OCI-LY1 (cell line): ENCODE measurements around the gene SLC10A1.

Experiments used
- H2AFZ ChIP-seq: fragments of 200-600 bp; sonication (generic), shearing (Covaris generic); 2 replicates; pipeline ENCODE4 v1.6.0; 2014; ENCODE audit warnings: antibody characterized with exemption, mild to moderate bottlenecking, low read length
- H3F3A ChIP-seq: fragments of 200-600 bp; sonication (generic), shearing (Covaris generic); 2 replicates; pipeline ENCODE4 v1.6.0; 2014; ENCODE audit warnings: mild to moderate bottlenecking, antibody characterized with exemption, low read length, moderate library complexity; ENCODE audit not compliant: insufficient read depth
- H3K27ac ChIP-seq: fragments of 200-600 bp; sonication (generic); 2 replicates; pipeline ENCODE4 v1.5.1; 2014; ENCODE audit warnings: low read length, mixed run types, mild to moderate bottlenecking, low read depth; ENCODE audit not compliant: poor library complexity, severe bottlenecking
- H3K27me3 ChIP-seq: fragments of 200-600 bp; sonication (generic); 2 replicates; pipeline ENCODE4 v1.6.0; 2014; ENCODE audit warnings: antibody characterized with exemption, mild to moderate bottlenecking, low read length, moderate library complexity; ENCODE audit not compliant: insufficient read depth
- H3K36me3 ChIP-seq: fragments of 200-600 bp; sonication (generic); 2 replicates; pipeline ENCODE4 v1.6.1; 2014; ENCODE audit warnings: mild to moderate bottlenecking, antibody characterized with exemption, low read length, moderate library complexity, mixed read lengths; ENCODE audit not compliant: insufficient read depth
- H3K4me1 ChIP-seq: fragments of 200-600 bp; sonication (generic); 2 replicates; pipeline ENCODE4 v1.5.1; 2014; ENCODE audit warnings: mild to moderate bottlenecking, low read length, moderate library complexity; ENCODE audit not compliant: insufficient read depth, severe bottlenecking
- H3K4me2 ChIP-seq: fragments of 200-600 bp; sonication (generic), shearing (Covaris generic); 2 replicates; pipeline ENCODE4 v1.6.1; 2014; ENCODE audit warnings: low read length
- H3K4me3 ChIP-seq: fragments of 200-600 bp; sonication (generic); 2 replicates; pipeline ENCODE4 v1.5.1; 2014; ENCODE audit warnings: low read length, low read depth, mild to moderate bottlenecking, mixed read lengths; ENCODE audit not compliant: poor library complexity, severe bottlenecking
- H3K79me2 ChIP-seq: fragments of 200-600 bp; shearing (Covaris generic); 2 replicates; pipeline ENCODE4 v1.6.1; 2016; ENCODE audit warnings: mixed run types, low read length, mixed read lengths; ENCODE audit not compliant: insufficient read depth
- H3K9ac ChIP-seq: fragments of 200-600 bp; sonication (generic), shearing (Covaris generic); 2 replicates; pipeline ENCODE4 v1.6.1; 2014; ENCODE audit warnings: mild to moderate bottlenecking, low read length, mixed read lengths
- H3K9me2 ChIP-seq: fragments of 200-600 bp; sonication (generic), shearing (Covaris generic); 2 replicates; pipeline ENCODE4 v1.6.1; 2014; ENCODE audit warnings: low read depth, mild to moderate bottlenecking, low read length, mixed read lengths
- H3K9me3 ChIP-seq: fragments of 200-600 bp; shearing (Covaris generic); 2 replicates; pipeline ENCODE4 v1.6.1; 2014; ENCODE audit warnings: low read length, mixed read lengths
- H4K20me1 ChIP-seq: fragments of 200-600 bp; sonication (generic), shearing (Covaris generic); 2 replicates; pipeline ENCODE4 v1.6.0; 2016; ENCODE audit warnings: mild to moderate bottlenecking, low read length; ENCODE audit not compliant: insufficient read depth
- EZH2 ChIP-seq: fragments of 200-600 bp; sonication (generic), shearing (Covaris generic); IDR thresholded peaks from 2 replicates; pipeline ENCODE4 v1.8.0; 2017; ENCODE audit warnings: borderline replicate concordance, mixed run types, mild to moderate bottlenecking, antibody characterized with exemption, low read length, moderate library complexity, mixed read lengths
- TF ChIP-seq, protein P1 (sequence below): fragments of 200-600 bp; sonication (generic), shearing (Covaris generic); IDR thresholded peaks from 2 replicates; pipeline ENCODE4 v1.5.1; 2017; ENCODE audit warnings: mild to moderate bottlenecking, antibody characterized with exemption, low read length, moderate library complexity, mixed read lengths

Gene SLC10A1

DNA sequence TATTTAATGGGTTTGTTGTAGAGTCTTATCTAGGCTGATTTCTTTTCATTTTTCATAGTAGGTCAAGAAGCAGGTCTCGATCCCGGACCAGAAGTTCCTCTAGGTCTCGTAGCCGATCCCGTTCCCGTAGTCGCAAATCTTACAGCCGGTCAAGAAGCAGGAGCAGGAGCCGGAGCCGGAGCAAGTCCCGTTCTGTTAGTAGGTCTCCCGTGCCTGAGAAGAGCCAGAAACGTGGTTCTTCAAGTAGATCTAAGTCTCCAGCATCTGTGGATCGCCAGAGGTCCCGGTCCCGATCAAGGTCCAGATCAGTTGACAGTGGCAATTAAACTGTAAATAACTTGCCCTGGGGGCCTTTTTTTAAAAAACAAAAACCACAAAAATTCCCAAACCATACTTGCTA is 25.9 kb downstream of the SLC10A1 start:
- peaks cover 26% of the 10 kb centered on the region for H3K79me2 ChIP-seq
- no peaks in the 10 kb centered on the region for H3K27me3 ChIP-seq
- H3K27ac ChIP-seq, result no peak overlapping the region
- H3K4me2 ChIP-seq, result no peak overlapping the region
- H3F3A ChIP-seq, result peaks cover 8% of the 10 kb centered on the region; the same call in 1 of the 2 replicates
- peaks cover 89% of the 10 kb centered on the region for H3K36me3 ChIP-seq
- no peaks in the 10 kb centered on the region for H3K9me2 ChIP-seq
- TF ChIP-seq, protein P1, sequence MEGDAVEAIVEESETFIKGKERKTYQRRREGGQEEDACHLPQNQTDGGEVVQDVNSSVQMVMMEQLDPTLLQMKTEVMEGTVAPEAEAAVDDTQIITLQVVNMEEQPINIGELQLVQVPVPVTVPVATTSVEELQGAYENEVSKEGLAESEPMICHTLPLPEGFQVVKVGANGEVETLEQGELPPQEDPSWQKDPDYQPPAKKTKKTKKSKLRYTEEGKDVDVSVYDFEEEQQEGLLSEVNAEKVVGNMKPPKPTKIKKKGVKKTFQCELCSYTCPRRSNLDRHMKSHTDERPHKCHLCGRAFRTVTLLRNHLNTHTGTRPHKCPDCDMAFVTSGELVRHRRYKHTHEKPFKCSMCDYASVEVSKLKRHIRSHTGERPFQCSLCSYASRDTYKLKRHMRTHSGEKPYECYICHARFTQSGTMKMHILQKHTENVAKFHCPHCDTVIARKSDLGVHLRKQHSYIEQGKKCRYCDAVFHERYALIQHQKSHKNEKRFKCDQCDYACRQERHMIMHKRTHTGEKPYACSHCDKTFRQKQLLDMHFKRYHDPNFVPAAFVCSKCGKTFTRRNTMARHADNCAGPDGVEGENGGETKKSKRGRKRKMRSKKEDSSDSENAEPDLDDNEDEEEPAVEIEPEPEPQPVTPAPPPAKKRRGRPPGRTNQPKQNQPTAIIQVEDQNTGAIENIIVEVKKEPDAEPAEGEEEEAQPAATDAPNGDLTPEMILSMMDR, result no peak
- TF ChIP-seq EZH2, result no peak
- H3K9ac ChIP-seq, result no peak overlapping the region
- H4K20me1 ChIP-seq, result peaks cover 7% of the 10 kb centered on the region; the same call in 1 of the 2 replicates
- H2AFZ ChIP-seq, result no peak overlapping the region
- no peaks in the 10 kb centered on the region for H3K9me3 ChIP-seq
- H3K4me1 ChIP-seq, result peaks cover 20% of the 10 kb centered on the region
- no peak overlapping the region for H3K4me3 ChIP-seq

DNA sequence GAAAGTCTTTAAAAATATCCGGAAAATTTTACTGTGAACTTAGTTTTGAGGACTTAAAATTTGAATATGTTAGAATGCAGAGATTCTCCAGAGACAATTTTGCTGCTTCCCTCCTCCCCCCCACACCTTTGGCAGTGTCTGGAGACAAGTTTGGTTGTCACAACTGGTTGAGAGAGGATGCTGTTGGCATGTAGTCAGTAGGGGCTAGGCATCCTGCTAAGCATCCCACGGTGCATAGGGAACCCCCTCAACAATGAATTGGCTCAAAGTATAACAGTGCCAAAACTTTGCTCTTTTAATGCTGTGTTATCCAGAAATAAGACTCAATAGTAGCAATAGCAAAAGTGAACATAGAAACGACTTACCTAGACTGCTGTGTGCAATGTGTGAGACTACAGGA is 26.5 kb downstream of the SLC10A1 start:
- peaks cover 8% of the 10 kb centered on the region; the same call in 1 of the 2 replicates for H3F3A ChIP-seq
- no peak overlapping the region for H3K4me2 ChIP-seq
- H3K27me3 ChIP-seq, result no peaks in the 10 kb centered on the region
- H3K4me3 ChIP-seq, result no peak overlapping the region
- peaks cover 25% of the 10 kb centered on the region for H3K4me1 ChIP-seq
- H3K9ac ChIP-seq, result no peak overlapping the region
- H3K9me2 ChIP-seq, result no peaks in the 10 kb centered on the region
- TF ChIP-seq EZH2, result no peak
- TF ChIP-seq, protein P1, result no peak
- no peak overlapping the region for H3K27ac ChIP-seq
- H4K20me1 ChIP-seq, result peaks cover 5% of the 10 kb centered on the region; the same call in 1 of the 2 replicates
- peaks cover 84% of the 10 kb centered on the region for H3K36me3 ChIP-seq
- H3K79me2 ChIP-seq, result peaks cover 26% of the 10 kb centered on the region
- no peak overlapping the region for H2AFZ ChIP-seq
- no peaks in the 10 kb centered on the region for H3K9me3 ChIP-seq

DNA sequence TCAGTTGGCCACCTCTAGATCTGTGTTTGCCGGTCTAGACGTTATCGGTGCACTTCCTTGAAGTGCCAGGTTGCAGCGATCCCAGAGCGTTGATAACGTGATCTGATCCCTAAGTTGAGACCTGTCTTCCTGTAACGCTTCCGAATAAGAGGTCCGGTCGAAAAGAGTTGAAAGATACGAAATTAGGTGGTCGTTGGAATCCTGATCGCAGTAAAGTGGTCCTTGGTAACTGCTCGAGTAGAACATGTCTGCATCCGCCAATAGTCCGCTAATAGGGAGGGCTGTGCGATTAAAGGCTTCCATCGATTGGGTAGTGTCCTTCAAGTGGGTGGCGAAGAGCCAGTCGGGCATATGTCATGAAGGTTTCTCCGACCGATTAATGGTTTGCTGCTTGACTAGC is 27.4 kb downstream of the SLC10A1 start:
- Histone ChIP-seq H4K20me1 (peaks cover 5% of the 10 kb centered on the region; the same call in 1 of the 2 replicates), H3K9ac (no peak overlapping the region), H3K9me2 (no peaks in the 10 kb centered on the region), H3K4me2 (no peak overlapping the region), H3K27me3 (no peaks in the 10 kb centered on the region), H2AFZ (no peak overlapping the region), H3K36me3 (peaks cover 74% of the 10 kb centered on the region), H3K79me2 (peaks cover 26% of the 10 kb centered on the region), H3K4me1 (peaks cover 25% of the 10 kb centered on the region), H3K9me3 (no peaks in the 10 kb centered on the region), H3F3A (peaks cover 8% of the 10 kb centered on the region; the same call in 1 of the 2 replicates), H3K4me3 (no peak overlapping the region), H3K27ac (no peak overlapping the region)
- TF ChIP-seq, protein P1, result no peak
- TF ChIP-seq EZH2, result no peak
